ENCODE measurements around the gene FAM20C. TPM values are rescaled to one million over a fixed set of nuclear protein-coding genes. Genes with fewer than 3 reads are reported as not detected.

The FAM20C gene
- total RNA-seq, 1 experiment from 2014 or later: 62.6 TPM

GRCh38 chr7:148543-148931 lies 43.8 kb upstream of the FAM20C start:
- Histone ChIP-seq H3K4ac (ENCODE audit: low read depth, low read length) (no peak overlapping the region), H2BK120ac (ENCODE audit: low read depth, low read length, poor library complexity, severe bottlenecking) (no peak overlapping the region), H4K20me1 (ENCODE audit: control insufficient read depth, insufficient read depth, insufficient read length) (no peaks in the 10 kb centered on the region), H3K9ac (ENCODE audit: extremely low read depth, insufficient read length, low read length) (no peak overlapping the region), H3K4me1 (ENCODE audit: insufficient read depth, low read length) (no peaks in the 10 kb centered on the region; the same call in 1 of the 2 replicates), H3K56ac (ENCODE audit: insufficient read length, low read depth, low read length) (no peak overlapping the region), H3K4me2 (ENCODE audit: insufficient read depth, insufficient read length, low read length) (no peak overlapping the region), H2BK15ac (ENCODE audit: low read depth, low read length) (no peak overlapping the region), H3K79me2 (ENCODE audit: insufficient read depth, low read length) (no peaks in the 10 kb centered on the region), H2AFZ (ENCODE audit: low read length) (no peak overlapping the region), H3K18ac (ENCODE audit: insufficient read length, low read depth, low read length) (no peak overlapping the region), H3K9me3 (ENCODE audit: control insufficient read depth, low read depth, low read length) (no peaks in the 10 kb centered on the region), H3K14ac (ENCODE audit: insufficient read depth, low read length) (no peak overlapping the region), H4K8ac (replicated peaks; ENCODE audit: insufficient read length, low read depth, low read length) (no peak overlapping the region), H2BK12ac (ENCODE audit: insufficient read length, low read depth, low read length) (no peak overlapping the region), H3K79me1 (ENCODE audit: insufficient read depth, low read depth, low read length, poor library complexity, severe bottlenecking) (no peaks in the 10 kb centered on the region), H3K23me2 (ENCODE audit: insufficient read length, low read depth, low read length, poor library complexity, severe bottlenecking) (peaks cover 6% of the 10 kb centered on the region), H3K27me3 (ENCODE audit: insufficient read depth, low read length) (no peaks in the 10 kb centered on the region), H3K27ac (ENCODE audit: insufficient read length, low read depth, low read length) (no peak overlapping the region), H4K5ac (ENCODE audit: insufficient read length, low read depth, low read length) (no peak overlapping the region), H3K23ac (ENCODE audit: insufficient read length, low read depth, low read length) (no peak overlapping the region), H4K91ac (ENCODE audit: insufficient read length, low read depth, low read length) (no peak overlapping the region), H2BK20ac (ENCODE audit: low read depth, low read length, poor library complexity, severe bottlenecking) (no peak overlapping the region), H2AK5ac (ENCODE audit: insufficient read length, low read length) (no peak overlapping the region), H3T11ph (ENCODE audit: low read length) (no peak overlapping the region), H2BK5ac (ENCODE audit: insufficient read length, low read length) (no peak overlapping the region)
- Mint-ChIP-seq H3K36me3 (ENCODE audit: insufficient read depth in 1 of 3, low read depth in 3 of 3) (peaks cover 15 to 30% (median 29%) of the 10 kb centered on the region in 3 experiments; a peak in 6 of 7 replicates), H3K4me3 (peak overlapping the region; percentile 87 to 96), H3K9me3 (no peaks in the 10 kb centered on the region; a peak in 1 of 5 replicates), H3K27ac (peak overlapping the region in 2 of 3 experiments; percentile 94 to 100; a peak in 4 of 7 replicates), H3K4me1 (peaks cover 13 to 14% of the 10 kb centered on the region in 2 experiments), H3K27me3 (ENCODE audit: low read depth) (peaks cover 2% of the 10 kb centered on the region)
- no peak for DNase-seq
- WGBS (ENCODE audit: extremely low coverage, insufficient read length, low lambda C conversion rate): no CpG with 5 or more reads among the region's 5 CpGs
- TF ChIP-seq, protein P1, sequence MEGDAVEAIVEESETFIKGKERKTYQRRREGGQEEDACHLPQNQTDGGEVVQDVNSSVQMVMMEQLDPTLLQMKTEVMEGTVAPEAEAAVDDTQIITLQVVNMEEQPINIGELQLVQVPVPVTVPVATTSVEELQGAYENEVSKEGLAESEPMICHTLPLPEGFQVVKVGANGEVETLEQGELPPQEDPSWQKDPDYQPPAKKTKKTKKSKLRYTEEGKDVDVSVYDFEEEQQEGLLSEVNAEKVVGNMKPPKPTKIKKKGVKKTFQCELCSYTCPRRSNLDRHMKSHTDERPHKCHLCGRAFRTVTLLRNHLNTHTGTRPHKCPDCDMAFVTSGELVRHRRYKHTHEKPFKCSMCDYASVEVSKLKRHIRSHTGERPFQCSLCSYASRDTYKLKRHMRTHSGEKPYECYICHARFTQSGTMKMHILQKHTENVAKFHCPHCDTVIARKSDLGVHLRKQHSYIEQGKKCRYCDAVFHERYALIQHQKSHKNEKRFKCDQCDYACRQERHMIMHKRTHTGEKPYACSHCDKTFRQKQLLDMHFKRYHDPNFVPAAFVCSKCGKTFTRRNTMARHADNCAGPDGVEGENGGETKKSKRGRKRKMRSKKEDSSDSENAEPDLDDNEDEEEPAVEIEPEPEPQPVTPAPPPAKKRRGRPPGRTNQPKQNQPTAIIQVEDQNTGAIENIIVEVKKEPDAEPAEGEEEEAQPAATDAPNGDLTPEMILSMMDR (conservative IDR thresholded peaks at IDR 0.05): no peak
